SHP77 treated with DMSO at 0.1 percent for 48 hours (cell line): ENCODE measurements around the gene MDFIC.
"Not testable (repeated sequence)": the region's sequence is repeated elsewhere in the genome, so short reads cannot be mapped to it uniquely, and the experiment has no call there.

ENCODE experiments used
- DNase-seq: peaks from one replicate; lab custom pipeline; 2025; lab: John Stamatoyannopoulos, UW

MDFIC gene, protein sequence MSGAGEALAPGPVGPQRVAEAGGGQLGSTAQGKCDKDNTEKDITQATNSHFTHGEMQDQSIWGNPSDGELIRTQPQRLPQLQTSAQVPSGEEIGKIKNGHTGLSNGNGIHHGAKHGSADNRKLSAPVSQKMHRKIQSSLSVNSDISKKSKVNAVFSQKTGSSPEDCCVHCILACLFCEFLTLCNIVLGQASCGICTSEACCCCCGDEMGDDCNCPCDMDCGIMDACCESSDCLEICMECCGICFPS

DNA sequence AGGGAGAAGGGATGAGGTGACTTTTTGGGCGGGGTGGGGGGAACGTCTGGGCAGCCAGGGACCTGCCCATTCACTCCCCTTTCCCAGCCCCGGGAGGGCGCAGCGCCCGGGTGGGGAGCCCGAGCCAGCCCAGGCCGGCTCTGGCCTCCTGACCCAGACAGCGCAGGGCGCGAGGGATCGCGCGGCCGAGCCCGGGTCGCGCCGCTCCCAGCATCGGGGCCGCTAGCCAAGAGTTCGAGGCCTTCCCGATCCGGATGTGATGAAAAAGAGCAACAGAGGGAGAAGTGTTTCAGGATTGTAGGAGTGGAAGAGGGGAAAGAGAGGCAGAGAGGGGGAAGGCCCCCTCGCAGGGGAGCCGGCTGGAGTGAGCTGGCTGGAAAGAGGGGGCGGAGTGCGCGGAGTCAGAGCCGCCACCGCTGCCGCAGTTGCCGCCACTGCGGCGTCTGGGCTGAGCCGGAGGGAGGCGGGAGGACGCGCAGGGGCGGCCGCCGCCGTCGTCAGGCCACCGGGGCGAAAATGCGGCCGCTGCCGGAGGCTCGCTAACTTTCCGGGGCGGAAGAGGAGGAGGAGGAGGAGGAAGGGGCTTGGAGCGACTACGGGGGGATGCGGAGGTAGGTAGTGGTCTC lies at the start of gene MDFIC:
TSS of gene MDFIC (plus strand) at position 69 of the 626 bp plus-strand sequence. CDS start 940 bp downstream, outside the sequence.
- DNase-seq: no peak

- DNase-seq: no peak
Measured at GRCh38 chr7:114874170-114874569, 47.7 kb upstream of the MDFIC start.

DNA sequence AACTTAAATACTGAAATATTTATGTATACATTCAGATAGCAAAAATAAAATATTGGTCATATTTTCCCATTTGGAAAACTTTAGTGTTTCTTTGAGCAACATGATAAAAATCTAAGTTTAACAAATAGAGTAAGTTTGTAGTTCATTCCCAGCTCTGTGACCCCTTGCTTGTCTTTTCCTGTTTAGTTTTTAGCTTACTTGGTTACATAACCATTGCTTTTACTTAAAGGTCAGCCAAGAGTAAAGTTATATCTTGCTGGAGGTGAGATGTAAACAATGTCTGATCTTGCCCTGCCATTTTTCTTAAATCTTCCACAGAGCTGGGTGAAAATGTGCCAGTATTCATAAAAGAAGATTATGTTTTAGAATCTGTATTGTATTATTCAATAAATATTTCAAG lies 46.7 kb upstream of the MDFIC start:
- DNase-seq: no peak

DNA sequence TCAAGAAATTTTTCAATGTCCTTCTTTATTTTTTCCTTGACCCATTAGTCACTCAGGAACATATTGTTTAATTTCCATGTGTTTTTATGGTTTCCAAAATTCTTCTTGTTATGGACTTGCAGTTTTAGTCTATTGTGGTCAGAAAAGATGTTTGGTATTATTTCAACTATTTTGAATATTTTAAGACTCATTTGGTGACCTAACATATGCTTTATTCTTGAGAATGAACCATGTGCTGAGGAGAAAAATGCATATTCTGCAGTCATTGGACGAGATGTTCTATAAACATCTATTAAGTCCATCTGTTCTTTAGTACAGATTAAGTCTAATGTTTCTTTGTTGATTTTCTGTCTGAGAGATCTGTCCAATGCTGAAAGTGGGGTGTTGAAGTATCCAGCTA lies 42.3 kb upstream of the MDFIC start:
- DNase-seq: no peak

DNA sequence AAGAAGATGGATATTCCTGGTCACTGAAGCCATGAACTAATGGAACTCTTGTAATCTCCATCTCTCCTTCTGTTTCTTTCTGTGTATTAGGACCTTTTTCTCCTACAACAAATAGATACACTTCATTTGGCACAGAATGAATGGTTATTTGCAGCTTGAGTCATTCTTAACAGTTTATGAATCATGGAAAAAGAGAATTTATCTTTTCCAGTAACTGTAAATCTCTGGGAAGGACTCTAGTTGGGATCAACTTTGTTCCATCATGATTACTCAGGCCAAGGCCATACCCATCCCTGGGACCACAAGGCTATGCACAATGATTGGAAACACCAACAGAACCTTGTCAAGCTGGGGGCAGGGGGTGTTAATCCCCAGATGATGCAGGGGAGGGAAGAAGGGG lies 36.1 kb upstream of the MDFIC start:
- DNase-seq: no peak

DNA sequence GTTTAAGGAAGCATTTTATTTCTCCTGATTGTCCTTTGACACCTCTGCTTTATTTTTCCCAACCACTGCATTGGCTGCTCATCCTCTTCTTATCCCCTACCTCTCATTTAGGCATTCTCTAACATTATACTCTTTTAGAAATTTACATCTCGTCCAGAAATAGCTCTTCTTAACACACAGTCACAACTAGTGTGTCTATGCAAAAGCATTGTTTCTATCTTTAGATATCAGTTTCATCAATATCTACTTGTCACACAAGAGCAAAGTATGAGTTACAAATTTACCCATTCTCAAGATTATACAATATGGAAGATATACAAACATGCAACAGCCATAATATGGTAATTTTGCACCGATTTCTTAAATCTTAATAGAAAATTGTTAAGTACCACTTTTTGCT lies 35.7 kb upstream of the MDFIC start:
- no peak for DNase-seq

GRCh38 chr7:114889116-114889515 lies 32.8 kb upstream of the MDFIC start:
- DNase-seq: not testable (repeated sequence)

DNA sequence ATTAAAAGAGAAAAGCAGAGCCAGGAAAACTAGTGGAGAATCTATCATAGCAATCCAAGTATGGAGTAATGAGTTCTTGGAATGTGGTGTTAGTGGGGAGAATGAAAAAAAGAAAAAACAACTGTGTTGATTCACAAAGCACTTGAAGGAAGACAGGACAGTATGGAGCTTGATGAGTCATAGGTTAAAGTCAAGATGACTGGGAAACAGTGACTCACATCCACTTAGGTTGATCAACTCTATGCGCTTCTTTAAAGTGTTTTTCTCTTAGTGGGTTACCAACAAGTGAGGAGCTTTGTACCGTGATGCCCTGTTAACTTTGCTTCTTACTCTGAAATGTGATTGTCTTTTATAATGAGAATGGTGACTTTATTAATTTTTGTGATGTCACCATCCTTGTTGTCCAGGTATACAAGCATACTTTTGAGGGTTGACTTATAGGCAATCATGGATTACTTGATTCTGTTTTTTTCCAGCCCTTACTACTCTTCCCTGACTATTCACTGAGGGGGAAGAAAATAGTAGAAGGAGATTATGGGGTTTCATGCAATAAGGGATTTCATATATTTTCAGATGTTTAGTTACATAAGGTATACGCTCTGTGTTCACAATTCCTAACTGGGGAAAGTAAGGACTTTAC lies 32.1 kb upstream of the MDFIC start:
- DNase-seq: no peak

DNA sequence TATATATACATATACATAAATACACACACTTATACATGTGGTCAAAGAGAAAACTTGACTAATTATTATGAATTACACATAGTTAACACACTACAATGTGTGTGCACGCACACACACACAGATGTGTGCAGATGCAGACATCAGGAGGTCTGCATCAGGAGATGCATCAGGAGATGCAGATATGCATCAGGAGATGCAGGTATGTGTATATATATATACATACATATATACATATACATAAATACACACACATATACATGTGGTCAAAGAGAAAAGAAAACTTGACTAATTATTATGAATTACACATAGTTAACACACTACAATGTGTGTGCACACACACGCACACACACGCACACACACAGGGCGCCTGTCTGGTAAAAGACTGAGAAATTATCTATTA lies 31.3 kb upstream of the MDFIC start:
- DNase-seq: no peak

GRCh38 chr7:114900127-114900526 lies 21.8 kb upstream of the MDFIC start:
- no peak for DNase-seq

DNA sequence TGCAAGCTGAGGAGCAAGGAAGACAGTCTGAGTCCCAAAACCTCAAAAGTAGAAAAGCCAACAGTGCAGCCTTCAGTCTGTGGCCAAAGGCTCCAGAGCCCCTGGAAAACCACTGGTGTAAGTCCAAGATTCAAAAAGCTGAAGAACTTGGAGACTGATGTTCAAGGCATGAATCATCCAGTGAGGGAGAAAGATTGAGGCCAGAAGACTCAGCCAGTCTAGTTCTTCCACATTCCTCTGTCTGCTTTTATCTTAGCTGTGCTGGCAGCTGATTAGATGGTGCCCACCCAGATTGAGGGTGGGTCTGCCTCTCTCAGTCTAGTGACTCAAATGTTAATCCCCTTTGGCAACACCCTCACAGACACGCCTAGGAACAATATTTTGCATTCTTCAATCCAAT lies 20.1 kb upstream of the MDFIC start:
- DNase-seq: no peak

DNA sequence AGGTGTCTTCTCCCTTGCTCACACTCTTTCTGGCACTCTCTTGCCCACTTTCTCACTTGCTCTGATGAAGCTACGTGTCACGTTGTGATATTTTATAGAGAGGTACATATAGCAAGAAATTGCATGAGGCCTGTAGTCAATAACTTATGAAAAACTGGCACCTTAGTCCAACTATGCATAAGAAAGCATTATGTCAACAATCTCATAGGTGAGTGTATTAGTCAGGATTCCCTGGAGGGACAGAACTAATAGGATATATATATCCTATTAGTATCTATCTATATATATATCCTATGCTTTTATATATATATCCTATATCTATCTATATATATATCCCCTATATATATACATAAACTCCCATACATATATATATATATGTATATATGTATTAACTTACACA lies 18.8 kb upstream of the MDFIC start:
- DNase-seq: no peak

- DNase-seq: no peak
Measured at GRCh38 chr7:114910787-114911186, 11.1 kb upstream of the MDFIC start.

DNA sequence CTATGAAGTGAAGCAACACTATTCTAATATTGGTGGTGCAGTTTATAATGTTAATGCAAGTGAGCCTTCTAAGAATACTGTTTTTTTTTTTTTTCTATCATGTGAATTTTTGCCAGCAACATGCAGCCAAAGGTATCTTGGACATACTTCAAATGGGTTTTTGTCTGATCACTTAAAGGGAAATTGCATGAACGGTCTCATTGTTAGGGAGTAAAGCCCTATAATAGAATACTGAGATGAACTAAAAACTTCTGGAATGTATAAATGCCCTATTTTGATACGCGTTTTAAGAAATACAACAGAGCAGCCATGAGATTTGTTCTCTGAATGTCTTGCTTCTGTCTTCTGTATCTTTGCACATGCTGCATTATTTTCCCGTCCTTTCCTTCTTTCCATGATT lies 10.5 kb upstream of the MDFIC start:
- DNase-seq: no peak

- DNase-seq: no peak
Measured at GRCh38 chr7:114916261-114916892, 5.5 kb upstream of the MDFIC start.

DNA sequence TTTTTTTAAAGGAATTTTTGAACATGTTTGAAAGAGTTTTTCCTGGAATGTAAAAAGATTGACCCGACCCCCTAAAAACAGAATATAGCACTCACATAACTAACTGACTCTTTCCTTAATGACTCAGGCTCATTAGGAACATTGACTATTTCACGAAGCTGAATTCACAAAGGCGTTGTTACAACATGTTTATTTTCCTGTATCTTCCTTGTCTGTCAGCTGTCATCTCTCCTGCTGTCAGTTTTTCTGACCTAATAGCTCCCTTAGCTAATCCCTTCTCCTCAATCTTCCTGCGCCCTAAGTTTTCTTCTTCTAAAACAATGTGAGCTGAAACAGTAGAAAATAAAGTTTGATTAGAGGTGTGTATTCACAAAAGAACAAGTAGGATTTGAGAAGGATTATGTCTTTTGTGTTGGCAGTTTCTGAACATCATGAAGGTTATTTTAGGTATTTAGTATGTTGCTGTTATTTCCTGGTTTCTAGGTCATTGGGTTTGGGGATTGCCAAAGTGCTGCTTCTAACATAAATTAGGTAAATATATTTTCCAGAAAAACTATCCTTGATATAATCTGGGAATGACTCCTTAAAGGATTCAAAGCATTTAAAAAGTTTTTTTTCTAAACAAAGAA lies 4.6 kb upstream of the MDFIC start:
- DNase-seq: no peak

- no peak for DNase-seq
Measured at GRCh38 chr7:114919587-114919986, 2.3 kb upstream of the MDFIC start.

DNA sequence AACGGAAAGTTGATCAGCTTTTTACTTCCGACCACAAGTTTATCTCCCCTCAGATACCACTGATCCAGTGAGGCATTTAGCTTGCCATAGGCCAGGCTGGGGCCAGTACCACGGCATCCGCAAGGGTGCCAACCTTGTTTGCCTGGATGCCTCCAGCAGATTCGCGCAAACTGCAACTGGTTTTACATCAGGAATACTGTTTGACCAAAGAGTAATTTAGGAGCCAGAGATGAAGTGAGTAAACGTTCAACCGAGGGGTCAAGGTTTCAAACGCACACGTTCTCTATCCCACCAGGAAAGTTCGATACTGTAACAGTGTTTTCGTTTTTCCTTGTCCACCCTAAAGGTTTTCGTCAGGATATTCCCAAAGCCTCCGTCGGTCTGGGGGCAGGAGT lies 266 bp upstream of the MDFIC start:
- no peak for DNase-seq

DNA sequence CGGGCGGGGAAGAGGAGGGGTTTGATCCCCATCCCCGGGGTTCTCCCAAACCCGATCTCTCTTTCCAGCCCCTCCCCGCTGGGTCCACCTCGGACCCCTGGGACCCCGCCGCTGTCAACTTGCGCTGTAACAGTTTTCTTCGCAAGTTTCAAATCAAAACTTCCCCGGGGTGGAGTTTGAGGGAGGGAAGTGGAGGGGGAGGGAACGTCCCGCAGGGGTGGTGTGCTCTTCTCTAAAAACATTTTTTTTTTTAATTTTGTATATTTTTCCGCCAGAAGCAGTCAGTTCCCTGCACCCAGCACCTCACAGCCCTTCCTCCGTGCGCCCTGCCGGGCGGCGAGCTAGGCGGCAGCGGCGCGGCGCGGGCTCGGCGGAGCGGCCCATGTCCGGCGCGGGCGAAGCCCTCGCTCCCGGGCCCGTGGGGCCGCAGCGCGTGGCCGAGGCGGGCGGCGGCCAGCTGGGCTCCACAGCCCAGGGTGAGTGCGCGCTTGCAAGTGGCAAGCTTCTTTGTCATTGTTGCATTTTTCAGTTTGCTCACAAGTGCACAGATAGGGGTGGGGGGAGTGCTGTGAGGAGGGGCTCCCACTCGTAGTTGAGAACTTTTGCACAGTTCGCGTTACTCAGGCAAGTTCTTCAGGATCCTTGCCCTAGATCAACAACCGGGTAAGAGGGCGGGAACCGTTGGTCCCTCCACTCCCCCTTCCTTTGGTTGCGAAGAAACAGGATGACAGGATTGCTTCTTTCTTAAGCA lies 933 bp downstream of the MDFIC start:
- DNase-seq: no peak

- no peak for DNase-seq
Measured at GRCh38 chr7:114923403-114923713, 1.5 kb downstream of the MDFIC start.

GRCh38 chr7:114924038-114924712 lies 2.3 kb downstream of the MDFIC start:
- no peak for DNase-seq

GRCh38 chr7:114925434-114925833 lies 3.5 kb downstream of the MDFIC start:
- no peak for DNase-seq
